Measurements from ENCODE around the gene KLRK1. TPM values are rescaled to one million over a fixed set of nuclear protein-coding genes. Genes with fewer than 3 reads are reported as not detected.
"Not testable (repeated sequence)": the region's sequence is repeated elsewhere in the genome, so short reads cannot be mapped to it uniquely, and the experiment has no call there.

The KLRK1 gene
- total and polyA plus RNA-seq, 2 donors, result 1.3 to 1.9 TPM

DNA sequence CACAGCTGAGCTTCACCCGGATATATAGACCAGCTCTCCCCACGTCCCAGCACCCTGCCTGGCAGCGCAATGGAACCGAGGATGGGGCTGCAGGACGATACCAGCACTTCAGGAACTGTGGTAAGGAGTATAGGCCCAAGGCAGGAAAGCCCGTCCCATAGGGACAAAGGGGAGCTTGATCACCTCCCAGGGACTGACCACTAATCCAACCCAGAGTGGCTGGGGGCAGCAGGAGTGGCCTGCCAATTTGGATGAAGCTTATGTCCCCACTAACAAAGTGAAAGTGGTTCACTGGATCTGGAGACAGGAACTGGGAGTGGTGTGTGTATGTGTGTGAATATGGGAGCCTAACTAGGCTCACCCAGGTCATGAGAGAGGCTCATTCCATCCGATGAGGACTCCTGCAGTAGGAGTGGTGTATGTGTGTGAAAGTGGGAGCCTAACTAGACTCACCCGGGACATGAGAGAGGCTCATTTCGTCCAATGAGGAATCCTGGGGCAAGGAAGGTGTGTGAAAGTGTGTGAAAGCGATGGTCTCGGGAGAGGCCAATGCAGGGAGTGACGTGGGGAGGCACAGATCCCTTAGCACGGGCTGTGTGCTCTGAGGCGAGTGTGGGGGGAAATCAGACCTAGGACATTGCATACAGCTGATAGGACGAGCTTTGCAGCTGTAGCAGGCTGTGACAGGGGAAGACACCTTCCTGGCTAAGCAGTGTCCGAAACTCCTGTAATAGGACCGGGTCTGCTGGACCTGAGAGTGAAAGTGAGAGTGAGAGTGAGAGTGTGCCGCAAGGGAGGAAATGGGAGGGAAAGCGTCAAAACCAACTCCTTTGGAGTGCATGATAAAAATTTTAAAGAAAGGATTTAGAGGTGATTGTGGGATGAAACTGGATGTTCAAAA, 25.7 kb downstream of the KLRK1 start:
- peak; percentile 74 for DNase-seq (ENCODE audit: extremely low spot score)
- Histone ChIP-seq H3K4me1 (ENCODE audit: insufficient read depth) (no peaks in the 10 kb centered on the region), H3K36me3 (ENCODE audit: insufficient read depth) (no peaks in the 10 kb centered on the region), H3K4me3 (ENCODE audit: low read depth, low read length) (peak overlapping the region; percentile 49), H3K27ac (ENCODE audit: low read depth) (peak overlapping the region; percentile 94)
- WGBS, result 6% methylated on average over 19 of the region's 19 CpGs

GRCh38 chr12:10363658-10363913, 26.3 kb downstream of the KLRK1 start:
- Histone ChIP-seq H3K27ac (ENCODE audit: low read depth) (peak overlapping the region; percentile 94), H3K4me1 (ENCODE audit: insufficient read depth) (no peaks in the 10 kb centered on the region), H3K36me3 (ENCODE audit: insufficient read depth) (no peaks in the 10 kb centered on the region), H3K4me3 (ENCODE audit: low read depth, low read length) (peak overlapping the region; percentile 49)
- 16% methylated on average over 5 of the region's 5 CpGs for WGBS
- DNase-seq (ENCODE audit: extremely low spot score), result no peak

- H3K36me3 ChIP-seq (ENCODE audit: insufficient read depth), result no peaks in the 10 kb centered on the region
- peak overlapping the region; percentile 2 for H3K4me3 ChIP-seq (ENCODE audit: low read depth, low read length)
- H3K27ac ChIP-seq (ENCODE audit: low read depth), result peak overlapping the region; percentile 94
- DNase-seq (ENCODE audit: extremely low spot score), result no peak
- no peaks in the 10 kb centered on the region for H3K4me1 ChIP-seq (ENCODE audit: insufficient read depth)
- WGBS, result 30% methylated on average over 9 of the region's 9 CpGs
These were observed 26.8 kb downstream of the KLRK1 start for GRCh38 chr12:10362828-10363657.

DNA sequence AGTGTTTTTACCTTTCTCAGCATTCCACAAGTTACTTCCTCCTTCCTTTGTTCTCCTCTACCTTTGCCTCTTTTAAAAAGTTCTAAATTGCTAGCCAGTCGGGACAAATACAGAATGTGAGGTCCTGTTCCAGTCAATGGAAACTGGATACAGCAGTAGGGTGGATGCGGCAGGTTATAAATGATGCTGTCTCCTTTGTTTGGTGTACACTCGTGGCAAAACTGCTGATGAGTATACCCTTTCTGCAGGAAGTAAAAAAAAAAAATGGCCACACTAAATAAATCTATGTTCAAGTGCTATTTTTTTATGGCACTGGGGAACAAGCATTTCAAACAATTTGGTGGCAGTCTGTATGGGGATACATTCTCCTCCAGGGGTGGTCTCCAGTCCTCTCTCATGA, 27.5 kb downstream of the KLRK1 start:
- Histone ChIP-seq H3K36me3 (ENCODE audit: insufficient read depth) (no peaks in the 10 kb centered on the region), H3K27ac (ENCODE audit: low read depth) (peak overlapping the region; percentile 67), H3K4me1 (ENCODE audit: insufficient read depth) (no peaks in the 10 kb centered on the region), H3K4me3 (ENCODE audit: low read depth, low read length) (no peak overlapping the region)
- DNase-seq (ENCODE audit: extremely low spot score), result no peak
- 62% methylated on average over 3 of the region's 3 CpGs for WGBS

DNA sequence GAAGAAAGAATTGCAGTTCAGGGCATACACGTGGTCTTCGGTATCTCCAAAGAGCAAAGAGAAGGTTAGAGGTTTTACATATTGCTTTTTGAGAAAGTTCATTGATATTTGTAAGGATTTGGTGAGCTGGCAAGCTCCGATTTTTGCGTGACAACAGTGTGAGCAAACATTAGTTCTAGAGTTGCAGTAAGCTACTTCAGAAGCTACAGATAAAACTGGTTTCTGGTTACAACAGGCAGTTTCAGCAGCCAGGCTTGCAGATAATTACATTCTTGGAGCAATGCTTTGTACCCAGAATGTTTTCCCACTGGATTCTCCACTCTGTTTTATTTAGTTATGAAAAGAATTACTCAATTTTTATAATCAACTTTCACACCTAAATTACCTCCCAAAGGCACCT, 28.2 kb downstream of the KLRK1 start:
- DNase-seq (ENCODE audit: extremely low spot score), result no peak
- H3K36me3 ChIP-seq (ENCODE audit: insufficient read depth), result no peaks in the 10 kb centered on the region
- H3K4me3 ChIP-seq (ENCODE audit: low read depth, low read length), result no peak overlapping the region
- WGBS, result 64% methylated on average over 4 of the region's 4 CpGs
- H3K27ac ChIP-seq (ENCODE audit: low read depth), result no peak overlapping the region
- no peaks in the 10 kb centered on the region for H3K4me1 ChIP-seq (ENCODE audit: insufficient read depth)

DNA sequence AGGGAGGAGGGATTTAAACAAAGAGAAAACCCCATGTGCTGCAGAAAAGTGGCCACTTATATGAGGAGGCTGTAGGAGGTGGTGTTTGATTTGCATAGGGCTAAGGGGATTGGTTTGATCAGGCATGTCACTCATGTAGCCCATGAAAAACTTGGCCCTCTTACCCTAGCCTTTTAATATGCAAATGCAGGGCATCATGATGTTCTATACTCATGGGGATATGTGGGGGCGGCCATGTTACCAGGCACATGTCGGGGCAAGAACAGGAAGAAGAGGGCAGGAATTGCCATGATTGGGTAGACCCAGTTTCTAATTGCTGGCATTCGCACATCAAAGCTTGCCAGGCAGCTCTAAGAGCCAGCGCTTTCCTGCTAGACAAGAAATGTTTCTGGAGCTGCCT, 28.8 kb downstream of the KLRK1 start:
- WGBS, result 84% methylated on average over 4 of the region's 4 CpGs
- no peaks in the 10 kb centered on the region for H3K36me3 ChIP-seq (ENCODE audit: insufficient read depth)
- no peak overlapping the region for H3K27ac ChIP-seq (ENCODE audit: low read depth)
- no peak for DNase-seq (ENCODE audit: extremely low spot score)
- H3K4me3 ChIP-seq (ENCODE audit: low read depth, low read length), result no peak overlapping the region
- H3K4me1 ChIP-seq (ENCODE audit: insufficient read depth), result no peaks in the 10 kb centered on the region

GRCh38 chr12:10358969-10359368, 30.9 kb downstream of the KLRK1 start:
- WGBS, result 43% methylated on average over 1 of the region's 1 CpG
- DNase-seq (ENCODE audit: extremely low spot score), result no peak

GRCh38 chr12:10358131-10358530, 31.7 kb downstream of the KLRK1 start:
- Histone ChIP-seq H3K27ac (ENCODE audit: low read depth) (no peak overlapping the region), H3K4me1 (ENCODE audit: insufficient read depth) (no peaks in the 10 kb centered on the region), H3K4me3 (ENCODE audit: low read depth, low read length) (no peak overlapping the region), H3K36me3 (ENCODE audit: insufficient read depth) (no peaks in the 10 kb centered on the region)
- 84% methylated on average over 5 of the region's 5 CpGs for WGBS
- no peak for DNase-seq (ENCODE audit: extremely low spot score)

More at GRCh38 chr12:10358969-10359368, 30.9 kb downstream of the KLRK1 start:
- Histone ChIP-seq H3K36me3 (ENCODE audit: insufficient read depth) (no peaks in the 10 kb centered on the region), H3K27ac (ENCODE audit: low read depth) (no peak overlapping the region), H3K4me3 (ENCODE audit: low read depth, low read length) (no peak overlapping the region), H3K4me1 (ENCODE audit: insufficient read depth) (no peaks in the 10 kb centered on the region)

- Histone ChIP-seq H3K27ac (ENCODE audit: low read depth) (no peak overlapping the region), H3K4me1 (ENCODE audit: insufficient read depth) (no peaks in the 10 kb centered on the region), H3K36me3 (ENCODE audit: insufficient read depth) (no peaks in the 10 kb centered on the region), H3K4me3 (ENCODE audit: low read depth, low read length) (no peak overlapping the region)
- 68% methylated on average over 2 of the region's 2 CpGs for WGBS
- DNase-seq (ENCODE audit: extremely low spot score), result no peak
These were observed 35.3 kb downstream of the KLRK1 start for GRCh38 chr12:10354502-10354901.

- DNase-seq (ENCODE audit: extremely low spot score), result no peak
- no peaks in the 10 kb centered on the region for H3K4me1 ChIP-seq (ENCODE audit: insufficient read depth)
These were observed 35.8 kb downstream of the KLRK1 start for GRCh38 chr12:10354071-10354470.

DNA sequence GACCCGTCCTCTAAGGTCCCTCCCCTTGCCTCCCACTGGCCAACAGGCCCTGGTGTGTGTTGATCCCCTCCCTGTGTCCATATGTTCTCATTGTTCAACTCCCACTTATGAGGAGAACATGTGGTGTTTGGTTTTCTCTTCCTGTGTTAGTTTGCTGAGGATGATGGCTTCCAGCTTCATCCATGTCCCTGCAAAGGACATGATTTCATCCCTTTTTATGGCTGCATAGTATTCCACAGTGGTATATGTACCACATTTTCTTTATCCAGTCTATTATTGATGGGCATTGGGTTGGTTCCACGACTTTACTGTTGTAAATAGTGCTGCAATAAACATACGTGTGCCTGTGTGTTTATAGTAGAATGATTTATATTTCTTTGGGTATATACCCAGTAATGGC, 38.4 kb downstream of the KLRK1 start:
- H3K4me1 ChIP-seq (ENCODE audit: insufficient read depth); DNase-seq (ENCODE audit: extremely low spot score); H3K36me3 ChIP-seq (ENCODE audit: insufficient read depth); H3K4me3 ChIP-seq (ENCODE audit: low read depth, low read length); H3K27ac ChIP-seq (ENCODE audit: low read depth): not testable (repeated sequence)
- 57% methylated on average over 3 of the region's 3 CpGs for WGBS

More at GRCh38 chr12:10354071-10354470, 35.8 kb downstream of the KLRK1 start:
- Histone ChIP-seq H3K4me3 (ENCODE audit: low read depth, low read length) (no peak overlapping the region), H3K36me3 (ENCODE audit: insufficient read depth) (no peaks in the 10 kb centered on the region), H3K27ac (ENCODE audit: low read depth) (no peak overlapping the region)
- 72% methylated on average over 4 of the region's 4 CpGs for WGBS

- Histone ChIP-seq H3K36me3 (ENCODE audit: insufficient read depth) (no peaks in the 10 kb centered on the region), H3K27ac (ENCODE audit: low read depth) (no peak overlapping the region), H3K4me3 (ENCODE audit: low read depth, low read length) (no peak overlapping the region), H3K4me1 (ENCODE audit: insufficient read depth) (no peaks in the 10 kb centered on the region)
- WGBS, result 98% methylated on average over 1 of the region's 1 CpG
- no peak for DNase-seq (ENCODE audit: extremely low spot score)
These were observed 47.8 kb downstream of the KLRK1 start for GRCh38 chr12:10341892-10342509.

DNA sequence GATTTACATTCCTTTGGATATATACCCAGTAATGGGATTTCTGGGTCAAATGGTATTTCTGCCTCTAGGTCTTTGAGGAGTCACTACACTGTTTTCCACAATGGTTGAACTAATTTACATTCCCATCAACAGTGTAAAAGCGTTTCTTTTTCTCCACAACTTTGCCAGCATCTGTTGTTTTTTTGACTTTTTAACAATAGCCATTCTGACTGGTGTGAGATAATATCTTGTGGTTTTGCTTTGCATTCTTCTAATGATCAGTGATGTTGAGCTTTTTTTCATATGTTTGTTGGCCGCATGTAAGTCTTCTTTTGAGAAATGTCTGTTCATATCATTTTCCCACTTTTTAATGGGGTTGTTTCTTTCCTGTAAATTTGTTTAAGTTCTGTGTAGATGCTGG, 48.9 kb downstream of the KLRK1 start:
- not testable (repeated sequence) for DNase-seq (ENCODE audit: extremely low spot score); H3K4me1 ChIP-seq (ENCODE audit: insufficient read depth); H3K27ac ChIP-seq (ENCODE audit: low read depth); H3K4me3 ChIP-seq (ENCODE audit: low read depth, low read length); H3K36me3 ChIP-seq (ENCODE audit: insufficient read depth)
- WGBS, result 82% methylated on average over 2 of the region's 2 CpGs

All from urinary bladder (tissue), 4 donors.